Stimulated activated CD8-positive, alpha-beta memory T cell treated with anti-CD3 and anti-CD28 coated beads, Interleukin-7, amount 100 ng/mL, for 24 hours (primary cell): ENCODE measurements around the gene KRT28.

ENCODE experiments used
- DNase-seq: peaks from one replicate; pipeline ENCODE4 v3.0.0-alpha.2; 2020; ENCODE audit warnings: low read depth

The KRT28 gene, protein sequence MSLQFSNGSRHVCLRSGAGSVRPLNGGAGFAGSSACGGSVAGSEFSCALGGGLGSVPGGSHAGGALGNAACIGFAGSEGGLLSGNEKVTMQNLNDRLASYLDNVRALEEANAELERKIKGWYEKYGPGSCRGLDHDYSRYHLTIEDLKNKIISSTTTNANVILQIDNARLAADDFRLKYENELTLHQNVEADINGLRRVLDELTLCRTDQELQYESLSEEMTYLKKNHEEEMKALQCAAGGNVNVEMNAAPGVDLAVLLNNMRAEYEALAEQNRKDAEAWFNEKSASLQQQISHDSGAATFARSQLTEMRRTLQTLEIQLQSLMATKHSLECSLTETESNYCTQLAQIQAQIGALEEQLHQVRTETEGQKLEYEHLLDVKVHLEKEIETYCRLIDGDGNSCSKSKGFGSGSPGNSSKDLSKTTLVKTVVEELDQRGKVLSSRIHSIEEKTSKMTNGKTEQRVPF

DNA sequence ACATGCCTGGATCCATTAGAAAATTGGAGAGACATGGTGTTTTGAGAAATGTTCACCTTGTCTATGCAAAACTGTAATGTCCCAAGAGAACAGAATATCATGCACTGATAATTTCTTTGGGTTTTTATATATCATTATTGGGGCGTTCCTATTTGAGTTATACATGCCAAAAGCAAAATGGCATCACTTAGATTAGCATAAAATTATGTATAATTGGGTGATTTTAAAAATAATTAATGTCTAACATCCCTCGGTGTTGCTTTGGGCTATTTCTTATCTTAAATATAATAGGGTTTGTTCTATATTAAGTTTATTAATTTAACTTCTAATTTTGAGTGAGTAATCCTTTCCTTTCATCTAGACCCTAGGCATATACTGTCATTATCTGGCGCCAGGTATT is at the start of gene KRT28:
TSS of gene KRT28 (minus strand) at position 101 of the 400 bp plus-strand sequence. CDS start at position 35, 66 bp downstream.
- DNase-seq, result no peak

DNA sequence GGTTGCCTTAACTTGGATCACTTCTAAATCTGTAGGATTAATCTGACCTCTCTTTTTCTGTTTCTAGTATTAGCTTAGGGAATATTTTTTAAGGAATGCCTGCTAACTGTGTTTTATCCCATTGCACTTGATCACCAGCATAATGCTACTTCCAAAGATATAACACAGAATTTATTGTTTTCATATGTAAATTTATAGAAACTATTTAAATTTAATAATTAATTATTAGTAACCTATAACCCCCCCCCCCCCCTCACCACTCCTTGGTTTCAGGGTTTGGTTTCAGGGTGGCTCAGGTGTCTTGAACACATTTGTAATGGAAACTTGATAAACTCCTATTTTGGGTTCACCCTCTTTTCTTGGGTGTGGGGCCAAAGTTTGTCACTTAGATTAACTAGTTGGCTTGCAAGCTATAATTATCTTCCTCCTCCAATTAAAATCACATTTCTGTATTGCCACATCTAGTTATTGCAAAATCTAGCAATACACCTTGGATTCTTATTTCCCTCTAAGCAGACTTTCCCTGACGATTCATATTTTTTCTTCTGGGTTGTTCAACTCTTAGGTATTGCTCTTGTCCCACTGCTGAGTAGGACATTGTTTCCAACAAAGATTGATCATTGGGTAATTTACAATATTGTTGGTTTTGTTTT is 49.0 kb upstream of the KRT28 start:
- DNase-seq, result no peak

DNA sequence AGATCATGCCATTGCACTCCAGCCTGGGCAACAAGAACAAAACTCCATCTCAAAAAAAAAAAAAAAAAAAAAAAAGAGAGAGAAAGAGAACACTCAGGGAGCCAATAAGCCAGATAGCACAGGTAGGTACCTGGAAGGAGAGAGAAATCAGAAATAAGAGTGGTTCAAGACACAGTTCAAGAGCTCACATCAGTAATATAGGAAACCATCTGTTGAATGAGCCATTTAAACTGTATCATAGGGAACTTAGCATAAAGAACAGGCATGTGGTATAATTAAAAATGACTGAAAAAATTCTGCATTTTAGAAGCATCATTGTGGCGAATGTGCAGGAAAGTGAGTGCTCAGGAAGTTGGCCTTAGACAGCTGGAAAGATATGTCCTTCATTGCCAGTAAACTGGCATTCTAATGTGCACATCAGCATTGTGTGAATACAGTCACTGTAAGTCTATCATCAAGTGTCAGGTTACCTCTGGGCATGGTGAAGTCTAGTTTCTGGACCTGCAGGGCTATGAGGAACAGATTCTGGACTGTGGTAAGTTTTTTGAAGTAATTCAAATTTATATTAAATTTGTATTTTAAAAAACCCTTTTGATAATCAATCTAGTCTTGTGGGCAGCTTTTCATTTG is 46.9 kb upstream of the KRT28 start:
- DNase-seq, result no peak

DNA sequence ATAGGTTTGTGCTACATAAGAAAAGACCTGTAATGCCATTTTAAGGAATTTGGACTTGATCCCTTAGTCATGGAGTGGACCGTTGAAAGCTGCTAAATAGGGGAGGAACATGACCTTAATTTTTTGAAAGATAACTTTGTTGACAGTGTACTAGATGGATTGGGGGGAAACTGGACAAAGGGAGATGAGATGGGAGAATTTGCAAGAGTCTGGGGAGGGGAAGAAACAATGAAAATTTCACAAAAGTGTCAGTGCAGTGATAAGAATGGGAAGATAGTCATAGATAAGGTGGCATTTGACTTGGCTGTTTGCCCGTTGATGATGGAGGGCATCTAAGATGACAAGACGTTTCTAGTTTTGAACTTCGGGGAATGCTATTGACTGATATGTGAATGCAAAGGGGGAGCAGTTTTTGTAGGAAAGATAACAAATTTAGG is 44.9 kb upstream of the KRT28 start:
- no peak for DNase-seq

DNA sequence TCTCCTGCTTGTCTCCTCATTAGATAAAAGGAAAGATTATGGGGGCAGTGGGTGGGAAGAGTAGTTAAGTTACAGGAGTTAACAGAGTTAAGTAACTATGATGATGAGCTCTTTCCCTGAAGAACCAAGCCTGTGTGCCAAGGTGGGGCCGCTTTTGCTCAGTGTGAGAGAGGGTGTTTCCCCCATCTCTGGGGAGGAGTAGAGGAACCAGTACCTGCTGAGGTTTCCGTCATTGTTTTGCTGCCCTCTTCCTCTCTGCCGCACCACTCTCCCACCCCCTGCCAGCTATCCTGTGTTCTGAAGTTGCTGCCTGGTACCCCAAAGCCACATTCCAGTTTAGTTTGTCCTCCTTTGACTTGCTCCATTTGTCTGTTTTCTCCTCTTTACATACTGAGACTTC is 43.5 kb upstream of the KRT28 start:
- DNase-seq, result no peak

DNA sequence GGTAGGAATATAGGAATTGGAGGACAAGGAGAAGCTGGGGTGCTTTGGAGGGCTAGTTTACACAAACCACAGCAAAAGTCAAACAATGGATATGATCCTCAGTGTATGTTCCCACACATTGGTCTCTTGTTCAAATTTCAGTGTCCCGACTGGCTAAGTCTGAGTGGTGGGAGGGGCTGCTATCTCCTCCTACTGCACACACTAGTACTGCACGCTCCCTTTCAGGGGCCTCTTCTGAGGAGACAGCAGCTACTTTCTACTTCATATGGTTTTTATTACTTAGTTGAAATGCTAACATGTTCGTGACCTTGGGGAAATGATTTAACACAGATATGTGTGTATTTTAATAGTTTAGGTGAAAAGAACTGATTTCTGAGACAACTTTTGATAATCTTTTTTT is 41.5 kb upstream of the KRT28 start:
- DNase-seq, result no peak

DNA sequence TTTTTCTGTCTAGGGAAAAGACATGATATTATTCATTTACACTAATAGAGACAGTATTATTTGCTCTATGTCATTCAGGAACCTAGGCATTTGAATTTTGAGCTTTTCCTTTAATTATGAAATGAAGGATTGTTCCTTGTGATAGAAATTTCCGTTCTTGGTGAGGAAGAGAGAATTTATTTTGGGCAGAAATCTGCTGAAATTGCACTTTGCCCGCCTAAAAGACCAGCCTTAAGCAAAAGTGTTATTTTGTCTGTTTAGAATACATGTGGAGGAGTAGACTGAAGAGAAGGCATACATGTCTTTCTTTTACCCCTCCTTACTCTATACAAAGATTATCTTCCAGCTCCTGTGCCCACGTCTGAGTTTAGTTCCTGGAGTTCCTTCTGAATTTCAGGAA is 39.4 kb upstream of the KRT28 start:
- DNase-seq, result no peak

DNA sequence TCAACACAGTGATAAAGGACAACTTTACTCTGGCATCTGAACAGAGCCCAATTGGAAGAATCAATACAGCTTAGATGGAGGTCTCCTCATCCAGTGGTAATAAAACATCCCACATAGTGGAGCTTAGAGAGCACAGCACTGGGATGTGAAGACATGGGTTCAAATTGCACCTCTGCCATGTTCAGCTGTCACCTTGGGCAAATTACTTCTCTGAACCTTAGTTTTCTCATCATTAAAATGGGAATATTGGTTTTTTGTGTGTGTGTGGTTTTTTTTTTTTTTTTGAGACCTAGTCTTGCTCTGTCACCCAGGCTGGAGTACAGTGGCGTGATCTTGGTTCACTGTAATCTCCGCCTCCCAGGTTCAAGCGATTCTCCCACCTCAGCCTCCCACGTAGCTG is 36.3 kb upstream of the KRT28 start:
- no peak for DNase-seq

DNA sequence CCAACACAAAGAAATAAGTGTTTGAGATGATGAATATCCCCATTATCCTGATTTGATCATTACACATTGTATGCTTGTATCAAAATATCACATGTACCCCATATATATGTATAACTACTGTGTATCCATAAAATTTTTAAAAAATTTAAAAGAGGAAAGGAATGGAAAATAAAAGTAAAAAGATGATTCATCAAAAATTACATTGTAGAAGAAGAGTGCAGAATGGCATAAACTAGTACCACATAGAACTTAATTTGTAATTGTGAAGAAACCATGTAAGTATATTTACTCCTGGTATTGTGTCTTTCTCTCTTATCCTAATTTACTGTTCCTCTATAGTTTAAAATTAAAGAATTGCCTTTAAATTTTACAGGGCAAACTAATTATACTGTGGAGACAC is 34.1 kb upstream of the KRT28 start:
- no peak for DNase-seq

DNA sequence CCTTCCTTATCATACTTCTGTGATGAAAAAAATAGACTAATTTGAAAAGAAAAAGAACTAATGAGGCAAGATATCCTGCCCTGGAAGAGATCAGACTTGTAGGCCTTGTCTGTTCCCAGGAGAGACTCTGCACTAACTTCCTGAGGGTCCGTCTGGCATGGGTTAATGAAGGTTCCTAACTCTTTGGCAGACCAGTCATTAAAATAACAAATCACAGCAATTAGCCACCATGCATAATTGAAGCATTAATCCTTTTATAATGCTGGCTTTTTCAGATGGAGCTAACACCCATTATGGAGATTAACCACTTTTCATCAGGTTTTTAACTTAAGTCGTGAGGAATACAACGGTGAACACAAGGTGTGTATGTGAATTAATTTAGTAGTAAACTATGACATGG is 33.1 kb upstream of the KRT28 start:
- no peak for DNase-seq

DNA sequence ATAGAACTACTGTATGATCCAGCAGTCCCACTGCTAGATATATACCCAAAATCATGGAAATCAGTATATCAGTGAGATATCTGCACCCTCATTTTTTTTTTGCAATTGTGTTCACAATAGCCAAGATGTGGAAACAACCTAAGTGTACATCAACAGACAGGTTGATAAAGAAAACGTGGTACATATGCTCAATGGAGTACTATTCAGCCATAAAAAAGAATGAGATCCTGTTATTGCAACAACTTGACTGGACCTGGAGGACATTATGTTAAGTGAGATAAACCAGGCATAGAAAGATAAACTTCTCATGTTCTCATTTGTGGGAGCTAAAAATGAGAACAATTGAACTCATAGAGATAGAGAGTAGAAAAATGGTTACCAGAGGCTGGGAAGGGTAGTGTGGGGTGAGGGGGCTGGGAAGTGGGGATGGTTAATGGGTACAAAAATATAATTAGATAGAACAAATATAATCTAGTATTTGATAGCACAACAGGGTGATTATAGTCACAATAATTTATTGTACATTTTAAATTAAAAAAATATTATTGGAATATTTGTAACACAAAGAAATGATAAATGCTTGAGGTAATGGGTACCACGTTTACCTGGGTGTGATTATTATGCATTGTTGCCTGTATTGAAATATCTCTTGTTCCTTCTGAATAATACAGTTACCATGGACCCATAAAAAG is 30.5 kb upstream of the KRT28 start:
- no peak for DNase-seq

DNA sequence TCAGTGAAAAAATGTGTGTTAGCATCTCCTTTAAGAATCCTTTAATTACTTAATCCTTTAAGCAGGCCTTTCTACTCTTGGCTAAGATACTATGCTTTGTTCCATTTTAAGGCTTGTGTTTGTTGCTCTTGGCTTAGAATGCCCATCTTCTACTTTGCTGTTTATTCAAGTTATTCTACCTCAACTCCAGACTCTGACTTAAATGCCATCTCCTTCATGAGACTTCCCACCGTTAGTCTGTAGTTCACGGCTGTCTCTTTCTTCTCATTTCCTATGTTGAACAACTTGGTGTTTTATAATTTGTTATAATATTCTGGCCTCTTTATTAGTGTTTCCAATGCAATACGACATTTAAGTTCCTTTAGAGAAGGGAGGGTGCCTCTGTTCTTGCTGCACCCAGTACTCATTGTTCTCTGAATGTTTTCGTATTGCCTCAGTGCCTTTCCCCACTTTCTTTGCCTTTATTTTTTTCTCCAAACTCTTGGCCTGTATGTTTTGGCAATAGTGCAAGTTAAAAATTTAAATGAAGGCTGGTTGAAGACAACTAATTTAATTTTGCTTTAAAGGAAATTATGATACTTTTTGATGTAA is 28.8 kb upstream of the KRT28 start:
- no peak for DNase-seq

DNA sequence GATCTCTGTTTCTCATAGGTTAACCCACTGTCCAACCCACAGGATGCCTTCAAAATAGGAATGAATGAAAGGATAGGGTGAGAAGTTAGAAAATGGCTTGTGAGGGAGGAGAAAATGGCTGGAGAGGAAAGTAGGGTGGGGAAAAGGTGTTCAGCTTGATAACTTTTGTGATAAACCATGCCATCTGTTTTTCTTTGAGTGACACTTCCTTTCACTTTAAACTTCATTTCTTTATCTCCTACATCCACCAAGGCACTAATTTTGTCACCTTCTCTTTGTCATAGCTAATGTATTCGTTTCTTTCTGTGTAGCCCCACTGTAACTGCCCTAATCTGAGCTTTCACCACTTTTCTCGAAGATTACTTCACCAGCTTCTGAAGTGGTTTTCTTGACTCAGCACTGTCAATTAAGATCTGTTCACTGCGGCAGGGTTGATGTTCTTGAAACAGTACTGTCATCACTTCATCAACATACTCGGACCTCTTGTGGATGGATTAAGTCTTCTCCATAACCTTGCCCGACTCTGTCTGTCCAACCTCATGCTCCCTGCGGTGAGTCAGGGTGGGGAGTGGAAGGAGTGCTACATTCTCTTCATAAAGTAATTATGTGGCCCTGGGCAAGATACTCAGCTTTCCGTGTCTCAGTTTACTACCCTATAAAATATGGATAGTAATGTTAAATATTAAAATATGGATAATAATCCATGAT is 28.1 kb upstream of the KRT28 start:
- no peak for DNase-seq

DNA sequence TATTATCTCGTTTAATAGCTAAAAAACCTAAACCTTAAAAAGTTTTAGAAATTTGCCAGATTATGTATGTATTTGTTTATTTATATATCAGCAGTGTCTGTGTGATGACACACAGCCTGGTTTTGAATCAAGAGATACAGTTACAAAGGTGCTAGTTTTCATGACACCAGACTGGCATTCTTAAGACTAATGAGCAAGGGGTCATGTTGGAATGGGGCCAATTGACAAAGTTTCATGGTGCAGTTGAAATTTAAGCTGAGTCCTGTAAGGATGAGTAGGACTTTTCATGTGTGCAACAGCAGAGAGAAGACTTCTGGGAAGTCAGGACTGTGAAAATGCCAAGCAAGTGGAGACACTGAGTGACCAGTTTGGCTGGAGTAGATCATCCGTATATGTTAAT is 25.8 kb upstream of the KRT28 start:
- DNase-seq, result no peak

DNA sequence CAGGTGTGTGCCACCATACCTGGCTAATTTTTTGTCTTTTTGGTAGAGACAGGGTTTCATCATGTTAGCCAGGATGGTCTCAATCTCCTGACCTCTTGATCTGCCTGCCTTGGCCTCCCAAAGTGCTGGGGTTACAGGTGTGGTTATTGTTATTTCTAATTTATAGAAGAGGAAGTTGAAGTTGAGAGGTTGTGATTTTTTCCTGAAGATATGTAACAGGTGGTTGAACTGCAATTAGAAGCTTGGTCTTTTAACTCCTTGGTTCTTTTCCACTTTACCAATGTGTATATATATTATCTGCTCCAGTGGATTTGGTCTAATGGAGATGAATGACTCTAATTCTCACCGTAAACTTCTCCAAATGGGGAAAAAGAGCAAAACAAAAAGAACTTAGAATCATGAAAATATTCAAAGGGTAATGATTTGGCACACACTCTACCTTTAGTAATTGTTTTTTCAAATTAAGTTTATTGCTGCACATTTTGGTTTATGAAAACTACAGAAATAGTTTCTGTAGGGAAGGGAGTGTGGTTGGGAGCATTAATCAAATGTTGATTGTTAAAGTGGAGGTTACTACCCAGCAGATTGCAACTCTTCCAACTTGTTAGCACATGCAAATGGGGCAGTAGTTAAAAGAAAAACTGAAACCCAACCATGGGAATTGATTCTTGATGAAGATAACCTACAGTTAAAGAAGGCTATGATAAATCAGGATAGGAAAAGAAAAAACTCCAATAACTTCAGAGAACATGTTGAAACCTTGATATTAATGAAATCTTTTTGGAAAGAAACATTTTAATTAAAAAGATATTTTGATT is 24.5 kb upstream of the KRT28 start:
- DNase-seq, result no peak

DNA sequence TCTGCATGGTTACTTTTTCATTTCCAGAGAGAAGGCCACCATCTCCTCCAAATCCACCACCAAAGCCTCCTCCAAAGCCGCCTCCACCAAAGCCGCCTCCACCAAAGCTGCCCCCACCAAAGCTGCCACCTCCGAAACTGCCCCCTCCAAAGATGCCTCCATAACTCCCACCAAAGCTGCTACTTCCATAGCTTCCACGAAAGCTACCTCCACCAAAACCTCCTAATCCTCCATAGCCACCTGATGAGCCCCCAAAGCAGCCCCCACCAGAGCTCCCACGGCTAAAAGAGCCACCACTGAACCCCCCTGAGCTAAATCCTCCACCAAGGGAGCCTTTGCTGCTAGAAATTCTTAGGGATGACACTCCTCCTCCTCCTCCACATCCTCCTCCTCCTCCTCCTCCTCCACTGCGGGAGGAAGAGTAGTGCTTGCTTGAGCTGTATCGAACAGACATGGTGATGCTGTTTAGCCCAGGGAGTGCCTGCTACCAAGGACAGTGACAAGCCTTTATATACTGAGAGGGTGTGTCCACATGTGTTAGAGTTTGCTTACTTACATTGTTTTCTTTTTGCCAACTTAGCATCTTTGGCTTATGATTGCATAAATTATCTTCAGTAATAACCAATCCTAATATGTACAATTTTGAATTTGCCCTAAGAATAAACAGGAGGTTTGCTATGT is 22.5 kb upstream of the KRT28 start, which contains the start of gene KRT10:
TSS of gene KRT10 (minus strand) at position 483 of the 681 bp plus-strand sequence. CDS start at position 454, 29 bp downstream.
- no peak for DNase-seq

DNA sequence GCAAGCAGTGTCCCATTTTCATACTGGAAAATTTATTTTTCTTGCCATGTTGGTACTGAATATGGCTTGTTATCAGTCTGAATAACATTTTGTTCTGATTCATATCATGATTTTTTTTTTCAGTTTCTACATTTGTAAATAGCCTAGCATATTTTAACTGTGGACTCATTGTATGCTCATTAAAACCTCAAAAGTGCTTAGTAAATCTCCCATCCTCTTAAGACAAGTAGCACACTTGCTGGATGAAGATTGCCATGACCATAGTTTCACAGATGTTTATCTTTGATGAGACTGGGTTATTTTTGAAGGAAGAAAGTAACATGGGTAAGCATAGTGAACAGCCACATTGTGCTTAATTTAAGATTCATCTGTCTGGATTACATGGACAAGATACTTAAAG is 21.8 kb upstream of the KRT28 start:
- DNase-seq, result no peak

DNA sequence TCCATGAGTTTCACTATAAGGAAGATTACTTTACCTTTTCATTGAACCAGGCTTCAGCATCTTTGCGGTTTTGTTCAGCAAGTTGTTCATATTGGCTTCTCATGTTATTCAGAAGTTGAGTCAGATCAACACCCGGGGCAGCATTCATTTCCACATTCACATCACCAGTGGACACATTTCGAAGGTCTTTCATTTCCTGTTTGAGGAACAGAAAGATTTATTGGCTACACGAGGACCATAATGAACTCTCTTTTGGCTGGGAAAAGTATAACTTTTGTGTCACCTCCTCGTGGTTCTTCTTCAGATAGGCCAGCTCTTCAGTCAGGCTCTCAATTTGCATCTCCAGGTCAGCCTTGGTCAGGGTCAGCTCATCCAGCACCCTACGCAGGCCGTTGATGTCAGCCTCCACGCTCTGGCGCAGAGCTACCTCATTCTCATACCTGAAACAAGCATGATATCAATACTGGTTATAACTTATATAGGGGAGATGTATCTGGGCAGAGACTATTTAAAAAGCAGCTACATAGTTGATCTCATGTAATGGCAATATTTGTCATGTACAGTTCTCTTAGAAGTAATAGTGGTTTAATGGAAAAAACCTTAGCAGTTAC is 20.6 kb upstream of the KRT28 start:
- DNase-seq, result no peak

DNA sequence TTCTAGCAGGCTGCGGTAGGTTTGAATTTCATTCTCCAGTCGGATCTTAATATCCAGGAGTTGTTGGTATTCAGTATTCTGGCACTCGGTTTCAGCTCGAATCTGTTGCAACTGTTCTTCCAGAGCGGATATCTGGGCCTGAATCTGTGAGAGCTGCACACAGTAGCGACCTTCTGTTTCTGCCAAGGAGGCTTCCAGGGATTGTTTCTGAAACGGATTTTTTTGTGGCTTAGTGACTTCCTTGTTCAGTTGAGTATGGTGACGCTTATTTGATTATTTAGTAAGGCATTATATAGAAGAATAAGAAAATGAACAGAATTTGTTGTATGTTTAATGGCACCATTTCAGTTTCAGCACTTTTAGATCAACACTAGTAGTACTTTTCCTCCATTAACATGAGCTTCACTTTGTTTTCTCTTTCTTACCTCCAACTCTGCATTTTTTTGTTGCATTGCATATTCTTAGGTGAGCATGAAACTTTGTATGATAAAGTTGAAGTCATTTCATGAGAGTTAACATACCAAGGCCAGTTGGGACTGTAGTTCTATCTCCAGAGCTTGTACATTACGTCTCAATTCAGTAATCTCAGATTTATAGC is 19.9 kb upstream of the KRT28 start:
- no peak for DNase-seq
